Anterior cingulate cortex (tissue), 58 donors: ENCODE measurements around the gene RIN2.
A peak's percentile ranks its signal among the peaks of the same experiment; 100 is the strongest.
"Not testable (repeated sequence)": the region's sequence is repeated elsewhere in the genome, so short reads cannot be mapped to it uniquely, and the experiment has no call there.

ENCODE experiments used
- DNase-seq, 58 donors: peaks; one replicate each; lab custom pipeline; 2025; lab: John Stamatoyannopoulos, UW

The RIN2 gene

GRCh38 chr20:19783966-19784401 lies 25.9 kb downstream of the RIN2 start:
- peak in 7 of 58 donors; percentile 8 to 55 (median 20) for DNase-seq

- peak in 43 of 58 donors; percentile 10 to 85 (median 39) for DNase-seq
Measured at GRCh38 chr20:19784511-19785172, 26.6 kb downstream of the RIN2 start.

GRCh38 chr20:19785173-19785982 lies 27.3 kb downstream of the RIN2 start:
- no peak for DNase-seq

- no peak for DNase-seq
Measured at GRCh38 chr20:19785983-19786285, 27.9 kb downstream of the RIN2 start.

- peak in 2 of 58 donors; percentile 18 to 28 for DNase-seq
Measured at GRCh38 chr20:19786311-19786710, 28.3 kb downstream of the RIN2 start.

GRCh38 chr20:19787366-19787765 lies 29.3 kb downstream of the RIN2 start:
- DNase-seq, result no peak

GRCh38 chr20:19789009-19789408 lies 31.0 kb downstream of the RIN2 start:
- no peak for DNase-seq

GRCh38 chr20:19789446-19789845 lies 31.4 kb downstream of the RIN2 start:
- DNase-seq, result no peak

- no peak for DNase-seq
Measured at GRCh38 chr20:19791887-19792286, 33.8 kb downstream of the RIN2 start.

GRCh38 chr20:19793716-19794115 lies 35.7 kb downstream of the RIN2 start:
- DNase-seq, result no peak

GRCh38 chr20:19794941-19795340 lies 36.9 kb downstream of the RIN2 start:
- DNase-seq, result no peak

GRCh38 chr20:19799325-19799724 lies 41.3 kb downstream of the RIN2 start:
- no peak for DNase-seq

- DNase-seq, result no peak
Measured at GRCh38 chr20:19802099-19802491, 44.0 kb downstream of the RIN2 start.

GRCh38 chr20:19802492-19803158 lies 44.6 kb downstream of the RIN2 start:
- DNase-seq, result no peak

- DNase-seq, result not testable (repeated sequence)
Measured at GRCh38 chr20:19806276-19806675, 48.2 kb downstream of the RIN2 start.

GRCh38 chr20:19806806-19807190 lies 48.7 kb downstream of the RIN2 start:
- DNase-seq, result no peak

GRCh38 chr20:19807191-19807945 lies 49.3 kb downstream of the RIN2 start:
- no peak for DNase-seq
